Measurements from ENCODE around the gene NOG. TPM values are rescaled to one million over a fixed set of nuclear protein-coding genes. Genes with fewer than 3 reads are reported as not detected.

The NOG gene
- total RNA-seq, 4 donors from 2014 or later = 2.7 to 8.4 (median 3.2) TPM; not detected in 1

DNA sequence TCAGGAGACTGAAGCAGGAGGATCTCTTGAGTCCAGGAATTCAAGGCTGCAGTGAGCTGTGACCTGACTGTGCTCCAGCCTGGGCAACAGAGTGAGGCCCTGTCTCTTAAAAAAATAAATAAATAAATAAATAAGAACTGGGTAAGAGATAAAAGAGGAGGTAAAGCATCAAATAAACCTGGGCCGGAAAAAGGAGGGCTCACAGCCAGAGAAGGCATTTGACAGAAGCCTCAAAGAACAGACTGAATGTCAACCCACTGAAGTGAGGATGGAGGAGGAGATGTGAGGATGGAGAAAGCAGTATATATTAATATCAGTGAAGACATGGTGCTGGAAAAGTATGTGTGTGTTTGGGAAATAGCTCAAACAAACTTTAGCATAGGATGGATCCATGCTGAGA, 6.1 kb downstream of the NOG start:
- peaks cover 0 to 37% (median 29%) of the 10 kb centered on the region in 3 donors for H3K4me1 ChIP-seq
- no peaks in the 10 kb centered on the region for H3K36me3 ChIP-seq
- no peak overlapping the region for H3K4me3 ChIP-seq
- no peak overlapping the region for H3K27ac ChIP-seq
- H3K27me3 ChIP-seq = peaks cover 89% of the 10 kb centered on the region
- no peaks in the 10 kb centered on the region for H3K9me3 ChIP-seq
- WGBS, 2 donors (ENCODE audit: low coverage in 1 of 2) = 82 to 100% methylated on average over 1 of the region's 1 CpG
- TF ChIP-seq POLR2A (IDR thresholded peaks at IDR 0.05) (no peak), EP300 (IDR thresholded peaks at IDR 0.05) (no peak), POLR2AphosphoS5 (IDR thresholded peaks at IDR 0.05) (no peak), CTCF (IDR thresholded peaks at IDR 0.05) (no peak)
- ATAC-seq = no peak

GRCh38 chr17:56600256-56600655, 6.8 kb downstream of the NOG start:
- TF ChIP-seq CTCF (IDR thresholded peaks at IDR 0.05) (no peak), POLR2A (IDR thresholded peaks at IDR 0.05) (no peak), POLR2AphosphoS5 (IDR thresholded peaks at IDR 0.05) (no peak)
- WGBS, 2 donors (ENCODE audit: low coverage in 1 of 2) = 100% methylated on average over 1 of the region's 1 CpG; no CpG with 5 or more reads in 1 of the 2 donors
- Histone ChIP-seq H3K4me1 (peaks cover 0 to 30% (median 25%) of the 10 kb centered on the region in 3 donors), H3K4me3 (no peak overlapping the region), H3K36me3 (no peaks in the 10 kb centered on the region), H3K9me3 (no peaks in the 10 kb centered on the region), H3K27me3 (peaks cover 93% of the 10 kb centered on the region), H3K27ac (no peak overlapping the region)
- no peak for ATAC-seq

- Histone ChIP-seq H3K4me1 (peaks cover 0 to 17% (median 15%) of the 10 kb centered on the region in 3 donors), H3K9me3 (no peaks in the 10 kb centered on the region), H3K36me3 (no peaks in the 10 kb centered on the region), H3K27me3 (peaks cover 86% of the 10 kb centered on the region), H3K4me3 (no peak overlapping the region), H3K27ac (no peak overlapping the region)
- WGBS, 2 donors (ENCODE audit: low coverage in 1 of 2) = 80% methylated on average over 1 of the region's 1 CpG; no CpG with 5 or more reads in 1 of the 2 donors
- TF ChIP-seq POLR2A (IDR thresholded peaks at IDR 0.05) (no peak), POLR2AphosphoS5 (IDR thresholded peaks at IDR 0.05) (no peak), CTCF (IDR thresholded peaks at IDR 0.05) (no peak), EP300 (IDR thresholded peaks at IDR 0.05) (no peak)
- no peak for ATAC-seq
These were observed 8.1 kb downstream of the NOG start for GRCh38 chr17:56601591-56601990.

DNA sequence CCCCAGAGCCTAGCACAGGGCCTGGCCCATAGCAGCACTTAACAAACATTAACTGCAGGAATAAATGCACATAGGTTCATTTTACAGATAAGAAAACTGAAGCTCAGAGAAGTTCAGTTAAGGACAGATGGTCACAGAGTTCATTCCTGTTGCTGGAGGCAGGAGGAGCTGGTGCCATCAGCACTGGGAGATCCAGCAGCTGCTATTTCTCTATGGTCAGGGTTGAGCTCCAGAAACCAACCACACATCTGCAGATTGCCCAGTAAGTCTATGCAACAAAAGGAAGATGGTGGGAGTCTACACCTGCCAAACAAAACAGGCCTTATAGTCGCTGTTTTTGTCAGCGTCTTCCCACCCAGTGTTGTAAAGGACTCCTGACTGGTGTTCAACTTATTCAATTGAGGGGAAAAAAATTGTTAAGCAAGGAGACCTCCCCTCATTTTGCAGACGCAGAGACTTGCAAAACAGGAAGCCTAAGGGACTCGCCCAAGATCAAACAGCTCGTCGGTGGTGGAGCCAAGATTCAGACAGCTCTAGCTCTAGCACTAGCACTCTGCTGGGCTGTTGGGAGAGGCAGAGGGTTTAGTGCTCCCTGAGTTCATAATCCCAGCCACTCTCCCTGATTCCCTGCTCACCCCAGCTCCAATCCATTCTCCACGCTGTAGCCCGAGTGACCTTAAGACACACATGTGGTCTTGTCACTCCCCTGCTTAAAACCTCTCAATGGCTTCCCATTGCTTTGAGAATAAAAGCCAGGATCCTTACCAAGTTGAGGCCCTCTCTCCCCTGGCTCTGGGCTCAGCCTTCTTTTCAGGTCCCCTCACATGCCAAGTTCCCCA, 9.0 kb downstream of the NOG start:
- no peak for TF ChIP-seq CTCF (IDR thresholded peaks at IDR 0.05)
- TF ChIP-seq POLR2AphosphoS5 (IDR thresholded peaks at IDR 0.05) = no peak
- TF ChIP-seq POLR2A (IDR thresholded peaks at IDR 0.05) = no peak
- TF ChIP-seq EP300 (IDR thresholded peaks at IDR 0.05) = no peak
- no peaks in the 10 kb centered on the region for H3K9me3 ChIP-seq
- H3K27ac ChIP-seq = no peak overlapping the region
- ATAC-seq = no peak
- H3K36me3 ChIP-seq = no peaks in the 10 kb centered on the region
- H3K27me3 ChIP-seq = peaks cover 77% of the 10 kb centered on the region
- H3K4me3 ChIP-seq = no peak overlapping the region
- WGBS, 2 donors (ENCODE audit: low coverage in 1 of 2) = 82 to 86% methylated on average over 7 of the region's 8 CpGs
- H3K4me1 ChIP-seq = peaks cover 0 to 7% (median 6%) of the 10 kb centered on the region in 3 donors
